Calu3 (cell line): Measurements from ENCODE around the gene SEC24B. TPM values are rescaled to one million over a fixed set of nuclear protein-coding genes. Genes with fewer than 3 reads are reported as not detected.

Source experiments
- BruUV-seq: library from RNA; stranded (reverse); fragments of 400-500 nt; replicated peaks from 2 replicates; lab custom pipeline; 2021; lab: Mats Ljungman, UMichigan
- CTCF ChIA-PET: fragments of 300-600 bp; sonication (Branson Sonifier 250); formaldehyde crosslinking; loops from one replicate; lab custom pipeline; 2022; ENCODE audit warnings: antibody characterized with exemption; lab: Charles Lee
- DNase-seq: peaks from one replicate; pipeline ENCODE4 v3.0.0; 2022
- H3K27ac Mint-ChIP-seq: one replicate; pipeline ENCODE4 v1.8.0; 2022; ENCODE audit warnings: mixed read lengths; ENCODE audit not compliant: unreplicated experiment
- H3K27me3 Mint-ChIP-seq: one replicate; pipeline ENCODE4 v1.8.0; 2022; ENCODE audit warnings: mixed read lengths; ENCODE audit not compliant: unreplicated experiment
- H3K36me3 Mint-ChIP-seq: one replicate; pipeline ENCODE4 v1.8.0; 2022; ENCODE audit warnings: mild to moderate bottlenecking, moderate library complexity, mixed read lengths; ENCODE audit not compliant: insufficient read depth, unreplicated experiment
- H3K4me1 Mint-ChIP-seq: one replicate; pipeline ENCODE4 v1.8.0; 2022; ENCODE audit warnings: mild to moderate bottlenecking, low read depth, mixed read lengths; ENCODE audit not compliant: unreplicated experiment
- H3K4me3 Mint-ChIP-seq: one replicate; pipeline ENCODE4 v1.8.0; 2022; ENCODE audit warnings: mild to moderate bottlenecking, low read depth, moderate library complexity, mixed read lengths; ENCODE audit not compliant: unreplicated experiment
- H3K9me3 Mint-ChIP-seq: one replicate; pipeline ENCODE4 v1.8.0; 2022; ENCODE audit warnings: low read depth, mixed read lengths; ENCODE audit not compliant: unreplicated experiment
- CTCF ChIP-seq: fragments of 200-600 bp; IDR thresholded peaks from one replicate; pipeline ENCODE4 v1.8.0; 2022; ENCODE audit warnings: antibody characterized with exemption; ENCODE audit not compliant: unreplicated experiment
- intact Hi-C: fragments of 100-400 bp; cut with micrococcal nuclease; formaldehyde crosslinking; loops from one replicate; pipeline ENCODE4 v1.10.0; 2022; ENCODE audit not compliant: unreplicated experiment
- total RNA-seq: library from RNA; stranded (reverse); gene quantifications from 2 replicates; pipeline ENCODE4 v1.2.3, GENCODE V29; 2022

SEC24B gene
- total RNA-seq, 1 experiment from 2014 or later: 21.5 TPM

DNA sequence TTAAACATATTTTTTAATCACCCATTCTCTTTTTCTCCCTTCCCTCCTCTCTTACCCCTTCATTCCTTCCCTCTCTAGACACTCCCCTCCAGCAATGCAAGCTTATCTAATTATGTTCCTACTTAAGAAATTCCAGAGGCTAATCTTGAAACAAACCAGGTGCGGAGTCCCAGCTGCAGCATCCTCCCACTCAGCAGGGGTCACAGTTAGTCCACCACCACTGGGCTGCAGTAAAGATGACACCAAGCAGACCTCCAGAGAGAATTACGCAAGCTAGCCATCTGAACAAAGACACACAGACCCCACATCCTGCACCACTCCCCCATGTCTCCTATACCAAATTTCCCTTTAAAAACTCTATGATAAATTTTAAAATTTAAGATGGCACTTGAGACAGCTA, 13.9 kb upstream of the SEC24B start:
- CTCF ChIA-PET: no interaction called here
- Mint-ChIP-seq H3K4me1 (no peaks in the 10 kb centered on the region), H3K4me3 (no peak overlapping the region), H3K27me3 (no peaks in the 10 kb centered on the region), H3K27ac (no peak overlapping the region), H3K9me3 (no peaks in the 10 kb centered on the region), H3K36me3 (peaks cover 6% of the 10 kb centered on the region)
- BruUV-seq: no TSS peak
- intact Hi-C loops: loop anchor here (5.0 to 10.0 kb wide), 3 partner anchors 153 to 558 kb away; no protein-coding TSS in a partner anchor
- no peak for DNase-seq
- no peak for TF ChIP-seq CTCF

GRCh38 chr4:109424093-109424841, 9.3 kb upstream of the SEC24B start:
- no peak overlapping the region for H3K4me3 Mint-ChIP-seq
- intact Hi-C loops: loop anchor here (5.0 to 10.0 kb wide), 3 partner anchors 148 to 553 kb away; no protein-coding TSS in a partner anchor
- peaks cover 6% of the 10 kb centered on the region for H3K36me3 Mint-ChIP-seq
- H3K9me3 Mint-ChIP-seq: no peaks in the 10 kb centered on the region
- CTCF ChIA-PET: no interaction called here
- no peaks in the 10 kb centered on the region for H3K27me3 Mint-ChIP-seq
- no peak for DNase-seq
- TF ChIP-seq CTCF: no peak
- BruUV-seq: no TSS peak
- H3K27ac Mint-ChIP-seq: no peak overlapping the region
- no peaks in the 10 kb centered on the region for H3K4me1 Mint-ChIP-seq

GRCh38 chr4:109425405-109425804, 8.2 kb upstream of the SEC24B start:
- Mint-ChIP-seq H3K36me3 (peaks cover 6% of the 10 kb centered on the region), H3K27me3 (no peaks in the 10 kb centered on the region), H3K4me1 (no peaks in the 10 kb centered on the region), H3K27ac (no peak overlapping the region), H3K9me3 (no peaks in the 10 kb centered on the region), H3K4me3 (no peak overlapping the region)
- no peak for TF ChIP-seq CTCF
- intact Hi-C loops: loop anchor here (5.0 to 10.0 kb wide), 2 partner anchors 239 to 277 kb away; partner anchors contain the start of gene CASP6
- no TSS peak for BruUV-seq
- no peak for DNase-seq
- CTCF ChIA-PET: no interaction called here

DNA sequence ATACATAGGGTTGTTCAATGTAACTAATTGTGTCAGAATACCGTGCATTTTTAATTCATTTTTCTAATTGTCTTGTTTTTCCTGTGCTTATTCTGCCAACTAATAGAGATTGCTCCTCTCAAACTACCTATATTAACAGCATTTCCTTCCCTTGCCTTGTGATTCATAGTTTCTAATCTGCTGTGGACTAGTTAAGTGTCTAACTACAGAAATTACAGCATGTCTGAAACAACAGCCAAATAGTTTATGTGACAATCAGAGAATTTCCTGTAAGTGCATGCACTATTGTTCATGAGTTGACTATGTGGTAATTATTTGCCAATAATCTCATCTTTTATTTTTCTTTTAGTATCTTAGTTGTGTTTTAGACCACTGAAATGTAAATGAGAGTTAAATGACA, 4.1 kb upstream of the SEC24B start:
- intact Hi-C loops: loop anchor here (5.0 to 10.0 kb wide), 2 partner anchors 235 to 273 kb away; partner anchors contain the start of gene CASP6
- H3K27ac Mint-ChIP-seq: no peak overlapping the region
- CTCF ChIA-PET: no interaction called here
- no peaks in the 10 kb centered on the region for H3K4me1 Mint-ChIP-seq
- no peak overlapping the region for H3K4me3 Mint-ChIP-seq
- H3K27me3 Mint-ChIP-seq: no peaks in the 10 kb centered on the region
- BruUV-seq: no TSS peak
- H3K9me3 Mint-ChIP-seq: no peaks in the 10 kb centered on the region
- H3K36me3 Mint-ChIP-seq: peaks cover 9% of the 10 kb centered on the region
- no peak for DNase-seq
- TF ChIP-seq CTCF: no peak
